CD4-positive, alpha-beta T cell treated with Interleukin-4 for 4 hours (primary cell): Measurements from ENCODE around the gene HCFC1.

ENCODE experiments used
- DNase-seq: peaks from one replicate; pipeline ENCODE4 v3.0.0-alpha.2; 2020

Gene HCFC1

GRCh38 chrX:153900831-153901752 is 70.5 kb downstream of the HCFC1 start:
- DNase-seq, result peak; percentile 66

GRCh38 chrX:153897899-153898298 is 73.7 kb downstream of the HCFC1 start:
- DNase-seq, result no peak
